Measurements from ENCODE around the gene USH1C. TPM values are rescaled to one million over a fixed set of nuclear protein-coding genes. Genes with fewer than 3 reads are reported as not detected.

The USH1C gene
- total RNA-seq, 2 donors from 2014 or later, result not detected

- Histone ChIP-seq H3K27ac (no peak overlapping the region), H3K9me3 (no peaks in the 10 kb centered on the region), H3K4me1 (replicated peaks) (no peaks in the 10 kb centered on the region), H3K4me3 (no peak overlapping the region), H3K36me3 (no peaks in the 10 kb centered on the region), H3K27me3 (replicated peaks; ENCODE audit: insufficient read depth) (no peaks in the 10 kb centered on the region)
- TF ChIP-seq POLR2A (IDR thresholded peaks at IDR 0.05) (no peak), CTCF (IDR thresholded peaks at IDR 0.05) (no peak), POLR2AphosphoS5 (IDR thresholded peaks at IDR 0.05) (no peak)
- 43% methylated on average over 6 of the region's 6 CpGs for WGBS
- DNase-seq (ENCODE audit: low spot score), result no peak
- intact Hi-C loops (cut with DNase I), result no loop called here
Observed at GRCh38 chr11:17473071-17473744, 71.0 kb downstream of the USH1C start.

- no peak for DNase-seq (ENCODE audit: low spot score)
- Histone ChIP-seq H3K4me1 (replicated peaks) (no peaks in the 10 kb centered on the region), H3K36me3 (no peaks in the 10 kb centered on the region), H3K27ac (no peak overlapping the region), H3K27me3 (replicated peaks; ENCODE audit: insufficient read depth) (no peaks in the 10 kb centered on the region), H3K9me3 (no peaks in the 10 kb centered on the region), H3K4me3 (no peak overlapping the region)
- WGBS, result 50% methylated on average over 3 of the region's 3 CpGs
- no peak for TF ChIP-seq POLR2A (IDR thresholded peaks at IDR 0.05)
- no peak for TF ChIP-seq POLR2AphosphoS5 (IDR thresholded peaks at IDR 0.05)
- TF ChIP-seq CTCF (IDR thresholded peaks at IDR 0.05), result no peak
- intact Hi-C loops (cut with DNase I), result no loop called here
Observed at GRCh38 chr11:17472467-17472866, 71.7 kb downstream of the USH1C start.

GRCh38 chr11:17471501-17471900 lies 72.7 kb downstream of the USH1C start:
- Histone ChIP-seq H3K27me3 (replicated peaks; ENCODE audit: insufficient read depth) (no peaks in the 10 kb centered on the region), H3K9me3 (no peaks in the 10 kb centered on the region), H3K4me3 (no peak overlapping the region), H3K4me1 (replicated peaks) (no peaks in the 10 kb centered on the region), H3K36me3 (no peaks in the 10 kb centered on the region), H3K27ac (no peak overlapping the region)
- no peak for TF ChIP-seq POLR2AphosphoS5 (IDR thresholded peaks at IDR 0.05)
- no peak for TF ChIP-seq CTCF (IDR thresholded peaks at IDR 0.05)
- no peak for TF ChIP-seq POLR2A (IDR thresholded peaks at IDR 0.05)
- DNase-seq (ENCODE audit: low spot score), result no peak
- intact Hi-C loops (cut with DNase I), result no loop called here
- WGBS, result 81% methylated on average over 3 of the region's 3 CpGs

GRCh38 chr11:17469998-17470397 lies 74.2 kb downstream of the USH1C start:
- H3K27ac ChIP-seq, result no peak overlapping the region
- no peaks in the 10 kb centered on the region for H3K4me1 ChIP-seq (replicated peaks)
- H3K27me3 ChIP-seq (replicated peaks; ENCODE audit: insufficient read depth), result no peaks in the 10 kb centered on the region
- TF ChIP-seq POLR2AphosphoS5 (IDR thresholded peaks at IDR 0.05) (no peak), POLR2A (IDR thresholded peaks at IDR 0.05) (no peak), CTCF (IDR thresholded peaks at IDR 0.05) (no peak)
- no peak for DNase-seq (ENCODE audit: low spot score)
- no peaks in the 10 kb centered on the region for H3K36me3 ChIP-seq
- intact Hi-C loops (cut with DNase I), result no loop called here
- no peak overlapping the region for H3K4me3 ChIP-seq
- 97% methylated on average over 6 of the region's 6 CpGs for WGBS
- H3K9me3 ChIP-seq, result no peaks in the 10 kb centered on the region

- Histone ChIP-seq H3K27me3 (replicated peaks; ENCODE audit: insufficient read depth) (no peaks in the 10 kb centered on the region), H3K9me3 (no peaks in the 10 kb centered on the region), H3K36me3 (no peaks in the 10 kb centered on the region), H3K4me1 (replicated peaks) (no peaks in the 10 kb centered on the region), H3K27ac (no peak overlapping the region), H3K4me3 (no peak overlapping the region)
- no peak for DNase-seq (ENCODE audit: low spot score)
- TF ChIP-seq POLR2AphosphoS5 (IDR thresholded peaks at IDR 0.05) (no peak), POLR2A (IDR thresholded peaks at IDR 0.05) (no peak)
- intact Hi-C loops (cut with DNase I), result no loop called here
- WGBS, result 85% methylated on average over 4 of the region's 4 CpGs
Observed at GRCh38 chr11:17468122-17468521, 76.1 kb downstream of the USH1C start.

Measured in prostate gland (tissue), 2 donors.